ENCODE data around the gene HTR4. TPM values are rescaled to one million over a fixed set of nuclear protein-coding genes. Genes with fewer than 3 reads are reported as not detected.

Gene HTR4
- total and polyA plus RNA-seq, 2 donors (not counting 3 experiments of a cell fraction or from before 2014, with no cell fraction given) = not detected

GRCh38 chr5:148584103-148584502, 70.2 kb downstream of the HTR4 start:
- Histone ChIP-seq H3K27me3 (ENCODE audit: control insufficient read depth in 2 of 2, insufficient read depth in 2 of 2, low read length in 2 of 2) (peaks cover 2 to 6% of the 10 kb centered on the region in 2 experiments), H3K4me1 (ENCODE audit: control insufficient read depth, extremely low read depth, insufficient read depth, low read length) (no peaks in the 10 kb centered on the region), H3K9me1 (replicated peaks; ENCODE audit: control insufficient read depth, extremely low read depth, insufficient read depth, low read length) (no peaks in the 10 kb centered on the region), H2AFZ (ENCODE audit: low read depth, low read length) (no peak overlapping the region), H4K20me1 (replicated peaks; ENCODE audit: control insufficient read depth, extremely low read depth, insufficient read depth, low read length) (no peaks in the 10 kb centered on the region), H3K79me2 (ENCODE audit: control insufficient read depth, insufficient read depth, low read length) (no peaks in the 10 kb centered on the region), H3K4me3 (replicated peaks in 1 of 3; ENCODE audit: insufficient read depth in 1 of 3, low read depth in 1 of 3, low read length in 3 of 3) (no peak overlapping the region), H3K9ac (replicated peaks; ENCODE audit: extremely low read depth, insufficient read depth, low read length) (no peak overlapping the region), H3K36me3 (ENCODE audit: control insufficient read depth in 2 of 2, extremely low read depth in 1 of 2, insufficient read depth in 2 of 2, low read length in 2 of 2) (no peaks in the 10 kb centered on the region), H3K27ac (ENCODE audit: insufficient read depth, low read depth, low read length) (no peak overlapping the region), H3K4me2 (ENCODE audit: insufficient read depth, low read length) (no peak overlapping the region), H3K9me3 (replicated peaks; ENCODE audit: control insufficient read depth, insufficient read depth, low read length) (no peaks in the 10 kb centered on the region)
- intact Hi-C loops (cut with micrococcal nuclease) = no loop called here
- FAIRE-seq (no peak), DNase-seq (ENCODE audit: low read depth, low spot score) (no peak)
- dilution Hi-C loops (cut with MboI; ENCODE audit: extremely low pct_ligation_motif_present, low sequenced_read_pairs) = no loop called here
- CTCF ChIA-PET = interaction anchor here (1.1 kb wide), 1 partner anchor 10 kb away, joined by 3 read pairs; no protein-coding TSS in a partner anchor
- no TSS peak for BruUV-seq (replicated peaks)
- TF ChIP-seq, protein P1, sequence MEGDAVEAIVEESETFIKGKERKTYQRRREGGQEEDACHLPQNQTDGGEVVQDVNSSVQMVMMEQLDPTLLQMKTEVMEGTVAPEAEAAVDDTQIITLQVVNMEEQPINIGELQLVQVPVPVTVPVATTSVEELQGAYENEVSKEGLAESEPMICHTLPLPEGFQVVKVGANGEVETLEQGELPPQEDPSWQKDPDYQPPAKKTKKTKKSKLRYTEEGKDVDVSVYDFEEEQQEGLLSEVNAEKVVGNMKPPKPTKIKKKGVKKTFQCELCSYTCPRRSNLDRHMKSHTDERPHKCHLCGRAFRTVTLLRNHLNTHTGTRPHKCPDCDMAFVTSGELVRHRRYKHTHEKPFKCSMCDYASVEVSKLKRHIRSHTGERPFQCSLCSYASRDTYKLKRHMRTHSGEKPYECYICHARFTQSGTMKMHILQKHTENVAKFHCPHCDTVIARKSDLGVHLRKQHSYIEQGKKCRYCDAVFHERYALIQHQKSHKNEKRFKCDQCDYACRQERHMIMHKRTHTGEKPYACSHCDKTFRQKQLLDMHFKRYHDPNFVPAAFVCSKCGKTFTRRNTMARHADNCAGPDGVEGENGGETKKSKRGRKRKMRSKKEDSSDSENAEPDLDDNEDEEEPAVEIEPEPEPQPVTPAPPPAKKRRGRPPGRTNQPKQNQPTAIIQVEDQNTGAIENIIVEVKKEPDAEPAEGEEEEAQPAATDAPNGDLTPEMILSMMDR (IDR thresholded peaks at IDR 0.05; ENCODE audit: extremely low read depth in 1 of 2, insufficient read depth in 1 of 2, low read depth in 1 of 2, low read length in 2 of 2) = no peak
- no peak for TF ChIP-seq GATA2 (IDR thresholded peaks at IDR 0.05; ENCODE audit: insufficient read depth, insufficient read length, low read depth, low read length)
- no peak for TF ChIP-seq MYC (IDR thresholded peaks at IDR 0.05; ENCODE audit: low read depth, low read length)
- no peak for TF ChIP-seq POLR2AphosphoS5 (IDR thresholded peaks at IDR 0.05; ENCODE audit: insufficient read depth, low read depth, low read length)
- TF ChIP-seq EZH2 (IDR thresholded peaks at IDR 0.05; ENCODE audit: borderline replicate concordance, low read depth, low read length, severe bottlenecking) = no peak
- TF ChIP-seq, protein P2, sequence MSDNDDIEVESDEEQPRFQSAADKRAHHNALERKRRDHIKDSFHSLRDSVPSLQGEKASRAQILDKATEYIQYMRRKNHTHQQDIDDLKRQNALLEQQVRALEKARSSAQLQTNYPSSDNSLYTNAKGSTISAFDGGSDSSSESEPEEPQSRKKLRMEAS (IDR thresholded peaks at IDR 0.05; ENCODE audit: insufficient read depth, insufficient read length) = no peak
- no peak for TF ChIP-seq JUN (IDR thresholded peaks at IDR 0.05; ENCODE audit: borderline replicate concordance, insufficient read depth, insufficient read length, low read depth)
- TF ChIP-seq POLR2A (IDR thresholded peaks at IDR 0.05; ENCODE audit: low read depth, low read length) = no peak
- TF ChIP-seq FOS (IDR thresholded peaks at IDR 0.05; ENCODE audit: borderline replicate concordance, insufficient read depth, low read length) = no peak
- POLR2A ChIA-PET = no interaction called here
